GM19438 (cell line): ENCODE data around the gene CIBAR2.
"Not testable (repeated sequence)": the region's sequence is repeated elsewhere in the genome, so short reads cannot be mapped to it uniquely, and the experiment has no call there.

Experiments
- ATAC-seq: cut with Tn5 transposase; IDR thresholded peaks from one replicate; pipeline ENCODE4 v1.9.1; 2021; ENCODE audit warnings: low read depth; ENCODE audit not compliant: unreplicated experiment

Gene CIBAR2

DNA sequence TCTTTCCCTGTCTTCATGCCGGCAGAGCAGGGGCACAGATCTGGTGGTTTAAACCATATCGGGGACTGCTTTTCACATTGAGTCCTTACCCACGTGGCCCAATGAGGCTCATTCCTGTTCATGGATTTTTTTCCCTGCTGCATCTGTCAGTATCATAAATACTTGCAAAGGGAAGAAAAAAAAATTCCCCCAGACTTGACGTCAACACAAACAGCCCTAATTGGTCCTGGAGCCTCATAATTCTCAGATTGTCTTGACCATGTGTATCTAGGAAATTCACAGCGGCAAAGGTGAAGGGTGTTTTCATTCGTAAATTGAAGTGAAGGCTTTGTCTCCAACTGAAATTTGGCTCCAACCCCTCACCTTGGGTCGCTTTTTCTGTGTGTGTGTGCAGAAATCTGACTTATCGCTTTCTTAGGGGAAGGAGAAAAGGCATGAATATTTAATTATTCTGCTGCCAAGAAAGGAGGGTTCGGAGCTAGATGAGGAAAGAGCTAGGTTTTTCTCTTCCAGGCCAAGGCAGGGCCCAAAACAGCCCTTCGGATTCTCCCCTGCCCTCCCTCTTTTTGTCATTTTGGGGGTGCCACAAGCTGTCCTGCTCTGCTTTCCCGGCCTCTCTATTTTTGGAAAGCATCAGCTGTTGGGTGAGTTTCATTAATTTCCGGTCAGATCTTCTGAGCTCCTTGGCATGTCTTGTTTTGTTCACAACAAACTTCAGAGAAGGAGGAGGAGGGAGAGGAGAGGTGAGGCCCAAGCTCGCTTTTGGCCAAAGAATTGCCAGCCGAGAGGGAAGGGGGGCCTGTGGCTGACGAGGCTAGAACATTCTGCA, 17.8 kb upstream of the CIBAR2 start:
- ATAC-seq, result no peak

DNA sequence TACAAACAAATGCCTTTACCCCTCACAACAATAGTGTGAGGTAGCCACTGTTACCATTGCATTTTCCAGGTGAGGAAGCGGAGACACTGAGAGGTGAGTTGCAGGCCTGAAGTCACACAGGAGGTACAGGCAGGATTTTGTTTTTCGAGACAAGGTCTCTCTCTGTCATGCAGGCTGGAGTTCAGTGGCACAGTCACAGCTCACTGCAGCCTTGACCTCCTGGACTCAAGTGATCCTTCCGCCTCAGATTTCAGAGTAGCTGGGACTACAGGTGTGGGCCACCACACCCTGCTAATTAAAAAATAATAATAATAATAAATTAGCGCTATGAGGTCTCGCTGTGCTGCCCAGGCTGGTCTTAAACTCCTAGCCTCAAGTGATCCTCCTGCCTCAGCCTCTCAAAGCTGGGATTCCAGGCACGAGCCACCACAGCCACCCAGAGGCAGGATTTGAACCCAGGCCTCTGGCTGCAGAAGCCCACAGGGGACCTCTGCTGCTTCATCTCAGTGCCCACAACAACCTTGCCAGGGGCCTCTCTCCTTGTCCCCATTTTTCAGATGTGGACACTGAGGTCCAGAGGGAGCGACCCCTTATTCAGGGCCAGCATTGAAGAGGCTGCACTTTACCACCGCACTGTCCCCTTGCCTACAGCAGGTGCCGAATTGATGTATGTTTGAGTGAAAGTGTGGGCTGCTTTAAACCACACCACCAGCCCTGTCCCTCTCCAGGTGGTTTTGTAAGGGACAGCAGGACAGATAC, 16.0 kb upstream of the CIBAR2 start:
- no peak for ATAC-seq

DNA sequence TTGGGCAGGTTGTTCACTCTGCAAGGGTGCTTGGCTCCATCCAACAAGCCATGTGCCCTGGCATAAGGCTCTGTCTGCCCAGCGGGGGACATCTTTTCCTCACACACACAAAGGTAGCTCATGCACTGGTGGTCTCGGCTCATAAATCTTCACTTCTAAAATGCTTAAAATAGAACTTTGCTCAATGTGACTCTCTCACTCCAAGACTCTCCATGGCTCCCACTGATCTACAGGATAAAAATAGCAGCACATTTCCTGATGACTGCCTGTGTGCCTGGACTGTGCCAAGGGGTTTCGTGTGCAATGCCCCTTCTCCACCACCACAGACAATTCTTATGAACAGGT, 15.1 kb upstream of the CIBAR2 start:
- no peak for ATAC-seq

- ATAC-seq, result no peak
Measured at GRCh38 chr16:85126705-85127378, 14.6 kb upstream of the CIBAR2 start.

- no peak for ATAC-seq
Measured at GRCh38 chr16:85126394-85126704, 14.1 kb upstream of the CIBAR2 start.

- ATAC-seq, result no peak
Measured at GRCh38 chr16:85125570-85126393, 13.5 kb upstream of the CIBAR2 start.

- ATAC-seq, result no peak
Measured at GRCh38 chr16:85124636-85125346, 12.5 kb upstream of the CIBAR2 start.

DNA sequence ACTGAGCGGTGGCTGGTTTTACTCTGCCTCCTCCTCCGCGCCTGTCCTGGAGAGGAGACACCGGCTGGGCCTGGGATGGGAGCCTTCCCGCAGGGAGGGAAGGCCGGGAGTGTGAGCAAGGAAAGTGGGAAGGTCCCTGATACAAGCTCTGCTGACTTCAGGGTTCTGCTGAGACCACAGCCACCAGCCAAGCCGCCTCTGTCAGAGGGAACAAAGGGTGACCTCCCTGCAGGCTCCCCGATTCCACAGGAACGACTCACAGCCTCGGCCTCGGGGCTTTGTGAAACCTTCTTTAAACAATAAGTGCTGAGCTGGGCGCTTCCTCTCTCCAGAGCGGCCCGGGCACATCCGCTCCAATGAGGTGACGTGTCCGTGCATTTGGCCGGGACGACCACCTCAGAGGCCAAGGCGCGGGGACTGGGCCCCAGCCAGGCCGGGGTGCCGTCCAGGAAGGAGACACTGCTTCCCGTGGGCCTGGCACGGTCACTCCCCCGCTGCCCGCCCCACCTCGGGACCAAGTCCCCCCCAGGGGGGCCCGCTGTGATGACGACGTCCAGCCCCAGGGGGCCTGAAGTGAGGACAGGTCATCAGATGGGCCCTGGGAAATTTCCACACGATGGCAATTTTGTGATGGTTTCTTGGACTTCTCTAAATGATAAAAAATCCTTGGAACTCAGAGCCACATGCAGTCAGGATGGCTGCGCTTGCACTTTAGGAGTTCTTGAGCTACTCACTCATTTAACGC, 11.8 kb upstream of the CIBAR2 start:
- no peak for ATAC-seq

DNA sequence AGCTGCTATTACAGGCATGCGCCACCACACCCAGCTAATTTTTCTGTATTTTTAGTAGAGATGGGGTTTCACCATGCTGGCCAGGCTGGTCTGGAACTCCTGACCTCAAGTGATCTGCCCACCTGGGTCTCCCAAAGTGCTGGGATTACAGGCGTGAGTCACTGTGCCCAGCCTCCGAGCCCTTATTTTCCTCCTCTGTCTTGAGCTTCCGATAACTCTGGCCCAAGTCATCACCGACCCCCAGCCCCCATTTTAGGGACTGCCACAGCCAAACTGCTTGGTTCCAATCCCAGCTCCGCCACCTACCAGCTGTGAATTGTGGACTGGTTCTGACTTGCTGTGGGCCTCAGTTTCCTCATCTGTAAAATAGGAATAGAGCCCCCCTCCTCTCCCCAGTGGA, 11.2 kb upstream of the CIBAR2 start:
- ATAC-seq, result not testable (repeated sequence)

DNA sequence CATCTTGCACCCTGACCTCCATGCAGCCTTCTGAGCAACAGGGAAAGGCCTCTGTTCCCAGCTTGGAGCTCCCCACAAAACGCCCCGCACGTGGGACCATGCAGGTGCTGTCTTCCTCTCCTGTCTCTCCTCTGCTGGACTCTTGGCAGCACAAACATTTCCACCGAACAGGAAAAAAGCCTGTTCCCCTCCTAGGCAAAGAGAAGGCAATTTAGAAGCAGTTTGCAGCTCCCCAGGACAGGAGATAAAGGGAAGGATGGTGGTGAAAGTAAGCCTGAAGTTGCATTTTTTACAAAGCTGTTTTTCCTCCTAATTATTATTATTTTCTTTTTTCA, 7.7 kb upstream of the CIBAR2 start:
- no peak for ATAC-seq

DNA sequence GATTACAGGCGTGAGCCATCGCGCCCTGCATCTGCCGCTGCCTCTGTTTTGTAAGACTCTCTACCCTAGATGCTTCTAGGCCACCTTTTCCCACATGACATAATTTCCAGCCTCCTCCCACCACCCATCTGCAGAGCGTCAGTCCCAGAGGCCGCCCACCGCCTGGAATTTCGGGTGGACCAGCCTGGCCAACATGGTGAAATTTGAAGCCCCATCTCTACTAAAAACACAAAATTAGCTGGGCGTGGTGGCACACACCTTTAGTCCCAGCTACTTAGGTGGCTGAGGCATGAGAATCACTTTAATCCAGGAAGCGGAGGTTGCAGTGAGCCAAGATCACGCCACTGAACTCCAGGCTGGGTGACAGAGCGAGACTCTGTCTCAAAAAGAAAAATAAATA, 5.1 kb upstream of the CIBAR2 start:
- no peak for ATAC-seq

DNA sequence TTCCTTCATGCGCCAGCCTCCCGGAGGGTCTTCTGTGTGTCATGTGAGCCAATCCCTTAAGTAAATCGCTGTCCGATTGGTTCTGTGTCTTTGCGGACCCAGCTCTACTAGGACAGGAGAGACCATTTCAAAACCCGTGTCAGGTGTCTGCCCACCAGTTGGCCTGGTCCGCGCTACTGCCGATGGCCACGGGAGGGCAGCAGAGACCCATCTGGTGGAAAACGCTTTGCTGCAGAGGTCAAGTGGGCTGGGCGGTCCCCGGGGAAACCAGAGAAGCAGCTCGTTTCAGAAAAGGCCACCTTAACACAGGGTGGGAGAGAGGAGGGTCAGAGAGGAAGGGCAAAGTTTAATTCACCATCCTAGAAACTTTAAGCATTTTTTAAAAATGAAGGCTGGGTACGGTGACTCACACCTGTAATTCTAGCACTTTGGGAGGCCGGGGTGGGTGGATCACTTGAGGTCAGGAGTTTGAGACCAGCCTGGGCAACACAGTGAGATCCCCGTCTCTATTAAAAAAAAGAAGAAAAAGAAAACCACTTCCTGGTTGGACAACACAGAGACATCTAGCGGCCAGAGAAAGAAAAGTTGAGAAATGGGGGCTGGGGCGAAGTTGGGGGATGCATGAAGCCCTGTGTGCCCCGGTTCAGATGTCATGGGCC, 2.8 kb upstream of the CIBAR2 start:
- no peak for ATAC-seq

DNA sequence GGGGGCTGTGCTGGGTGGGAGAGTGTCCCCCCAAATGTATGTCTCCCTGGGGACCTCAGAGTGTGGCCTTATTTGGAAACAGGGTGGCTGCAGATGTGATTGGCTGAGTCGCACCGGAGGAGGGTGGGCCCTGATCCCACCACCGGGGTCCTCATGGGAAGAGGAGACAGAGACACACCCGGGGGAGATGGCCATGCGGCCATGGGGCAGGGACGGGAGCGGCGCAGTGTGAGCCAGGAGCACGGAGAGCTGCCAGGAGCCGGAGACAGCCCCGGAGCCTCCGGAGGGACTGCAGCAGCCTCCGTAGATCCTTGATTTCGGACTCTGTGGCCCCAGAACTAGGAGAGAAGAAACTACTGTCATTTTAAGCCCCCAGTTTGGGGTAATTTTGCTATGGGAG, 1.6 kb upstream of the CIBAR2 start:
- no peak for ATAC-seq

DNA sequence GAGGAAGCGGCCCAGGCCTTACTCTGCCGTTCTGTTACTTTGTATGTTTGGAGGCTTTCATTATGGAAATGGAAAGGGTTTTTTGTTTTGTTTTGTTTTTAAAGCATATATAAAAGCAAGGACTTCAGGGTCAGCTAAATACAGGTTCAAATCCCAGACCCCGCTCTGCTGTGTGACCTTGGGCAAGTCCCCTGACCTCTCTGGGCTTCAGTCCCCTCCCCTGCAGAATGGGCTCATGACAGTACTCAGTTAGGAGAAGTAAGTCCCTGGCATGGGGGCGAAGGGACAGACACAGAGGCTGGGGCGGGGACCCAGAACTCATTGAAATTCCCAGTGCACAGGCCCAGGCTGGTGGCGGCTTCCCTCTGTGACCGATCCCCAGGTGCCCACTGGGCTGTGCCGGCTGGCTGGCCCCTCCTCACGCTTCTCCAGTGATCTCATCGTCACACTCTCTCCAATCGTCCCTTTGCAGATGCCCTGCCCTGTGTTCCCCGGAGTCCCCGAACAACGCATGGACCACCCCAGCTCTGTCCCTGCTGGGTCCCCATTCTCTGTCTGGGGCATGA, 979 bp upstream of the CIBAR2 start:
- ATAC-seq, result no peak

- no peak for ATAC-seq
Measured at GRCh38 chr16:85111184-85111583, 1.1 kb downstream of the CIBAR2 start.

- no peak for ATAC-seq
Measured at GRCh38 chr16:85110105-85110504, 2.2 kb downstream of the CIBAR2 start.

GRCh38 chr16:85107532-85107931, 4.7 kb downstream of the CIBAR2 start:
- no peak for ATAC-seq

DNA sequence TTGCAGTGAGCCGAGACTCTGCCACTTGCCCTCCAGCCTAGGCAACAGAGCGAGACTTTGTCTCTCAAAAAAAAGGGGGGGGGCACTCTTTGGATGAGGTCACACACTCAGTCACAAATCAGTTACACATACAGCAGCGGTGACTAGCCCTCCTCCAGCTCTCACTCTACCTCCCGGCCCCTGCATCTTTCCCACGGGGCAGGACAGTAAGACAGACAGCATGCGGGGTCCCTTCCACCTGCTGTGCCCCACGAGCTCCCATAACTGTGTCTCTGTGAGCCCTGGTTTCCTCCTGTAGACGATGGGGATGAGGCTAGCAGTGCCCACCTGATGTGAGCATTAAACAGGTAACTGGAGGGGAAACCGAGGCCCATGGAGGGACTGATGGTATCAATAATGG, 5.2 kb downstream of the CIBAR2 start:
- no peak for ATAC-seq

DNA sequence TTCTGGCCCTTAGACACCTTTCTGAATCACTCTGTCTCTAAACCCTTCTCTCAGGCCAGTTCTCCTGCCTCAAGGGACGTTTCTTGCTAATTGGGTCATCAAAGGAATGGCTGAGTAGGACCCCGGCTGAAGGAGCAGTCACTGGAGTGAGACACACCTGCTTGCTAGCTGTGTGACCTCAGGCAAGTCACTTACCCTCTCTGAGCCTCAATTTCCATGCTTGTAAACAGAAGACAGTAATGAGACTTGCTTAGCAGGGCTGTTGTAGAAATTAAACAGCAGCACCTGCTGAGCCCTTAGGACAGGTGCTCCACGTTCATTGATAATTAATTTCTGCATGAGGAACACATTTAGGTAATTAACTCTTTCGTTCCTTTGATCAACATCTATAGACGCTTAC, 6.8 kb downstream of the CIBAR2 start:
- ATAC-seq, result no peak
